MCF 10A (cell line): ENCODE results near the gene DCDC1. TPM values are rescaled to one million over a fixed set of nuclear protein-coding genes. Genes with fewer than 3 reads are reported as not detected.
A peak's percentile ranks its signal among the peaks of the same experiment; 100 is the strongest.

Source experiments
- BruUV-seq: library from RNA; stranded (reverse); fragments of 400-500 nt; replicated peaks from 2 replicates; lab custom pipeline; 2021; lab: Mats Ljungman, UMichigan
- CTCF ChIA-PET: fragments of 300-600 bp; sonication (Branson Sonifier 250); formaldehyde crosslinking; extraction: SDS; loops from one replicate; lab custom pipeline; 2021; ENCODE audit warnings: antibody characterized with exemption, inconsistent platforms; lab: Yijun Ruan, JAX
- POLR2A ChIA-PET: fragments of 300-600, 350-650 bp; sonication (Branson Sonifier 250); formaldehyde crosslinking; extraction: SDS; loops from one replicate; lab custom pipeline; 2020; ENCODE audit warnings: antibody characterized with exemption, inconsistent platforms; lab: Yijun Ruan, JAX
- DNase-seq: peaks from one replicate; pipeline ENCODE4 v3.0.0-alpha.2; 2018; ENCODE audit not compliant: unreplicated experiment
- H3K27ac Mint-ChIP-seq: one replicate; pipeline ENCODE4 v1.8.0; 2022; ENCODE audit warnings: mild to moderate bottlenecking, low read depth, mixed read lengths; ENCODE audit not compliant: unreplicated experiment
- H3K27me3 Mint-ChIP-seq: one replicate; pipeline ENCODE4 v1.8.0; 2022; ENCODE audit warnings: mixed read lengths; ENCODE audit not compliant: insufficient read depth, unreplicated experiment
- H3K36me3 Mint-ChIP-seq: one replicate; pipeline ENCODE4 v1.8.0; 2022; ENCODE audit warnings: mild to moderate bottlenecking, moderate library complexity, mixed read lengths; ENCODE audit not compliant: insufficient read depth, unreplicated experiment
- H3K4me1 Mint-ChIP-seq: one replicate; pipeline ENCODE4 v1.8.0; 2022; ENCODE audit warnings: mixed read lengths; ENCODE audit not compliant: insufficient read depth, unreplicated experiment
- H3K4me3 Mint-ChIP-seq: one replicate; pipeline ENCODE4 v1.8.0; 2022; ENCODE audit warnings: mild to moderate bottlenecking, moderate library complexity, mixed read lengths; ENCODE audit not compliant: unreplicated experiment
- H3K9me3 Mint-ChIP-seq: one replicate; pipeline ENCODE4 v1.8.0; 2022; ENCODE audit warnings: mixed read lengths; ENCODE audit not compliant: unreplicated experiment
- CTCF ChIP-seq: fragments of 200-600 bp; IDR thresholded peaks from one replicate; pipeline ENCODE4 v1.8.0; 2022; ENCODE audit warnings: antibody characterized with exemption, mild to moderate bottlenecking; ENCODE audit not compliant: unreplicated experiment
- intact Hi-C: fragments of 100-400 bp; cut with micrococcal nuclease; formaldehyde crosslinking; loops from 2 replicates; pipeline ENCODE4 v1.14.1; 2022
- total RNA-seq: library from RNA; stranded (reverse); gene quantifications from 2 replicates; pipeline ENCODE4 v1.2.3, GENCODE V29; 2022

Gene DCDC1
- total RNA-seq, 1 experiment from 2014 or later, result 0.19 TPM

DNA sequence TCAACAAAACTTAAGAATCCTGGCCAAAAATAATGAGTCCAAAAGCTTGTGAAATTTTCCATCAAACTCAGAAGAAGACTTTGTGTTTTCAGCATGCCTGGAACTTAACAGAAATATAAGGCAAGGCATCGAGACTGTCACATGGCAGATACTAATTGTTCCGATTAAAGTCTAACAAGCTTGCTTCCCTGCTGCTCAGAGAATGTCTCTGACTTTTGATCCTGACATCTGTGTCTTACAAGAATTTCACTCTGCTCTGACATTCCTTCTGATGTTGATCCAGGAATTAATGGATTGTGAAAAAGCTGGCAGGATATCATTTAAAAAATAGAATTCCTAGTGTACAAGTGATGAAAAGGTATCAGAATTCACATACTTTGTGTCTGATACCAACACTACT, 170.2 kb downstream of the DCDC1 start:
- DNase-seq, result no peak
- BruUV-seq, result no TSS peak
- H3K4me1 Mint-ChIP-seq, result no peaks in the 10 kb centered on the region
- peaks cover 31% of the 10 kb centered on the region for H3K27me3 Mint-ChIP-seq
- intact Hi-C loops, result no loop called here
- ChIA-PET CTCF (interaction anchor here (1.0 kb wide), 1 partner anchor 92 kb away, joined by 3 read pairs; no protein-coding TSS in a partner anchor), POLR2A (no interaction called here)
- H3K4me3 Mint-ChIP-seq, result no peak overlapping the region
- no peaks in the 10 kb centered on the region for H3K9me3 Mint-ChIP-seq
- no peaks in the 10 kb centered on the region for H3K36me3 Mint-ChIP-seq
- no peak for TF ChIP-seq CTCF
- H3K27ac Mint-ChIP-seq, result no peak overlapping the region

- BruUV-seq, result no TSS peak
- intact Hi-C loops, result no loop called here
- Mint-ChIP-seq H3K4me1 (no peaks in the 10 kb centered on the region), H3K9me3 (peaks cover 12% of the 10 kb centered on the region), H3K27me3 (no peaks in the 10 kb centered on the region), H3K27ac (no peak overlapping the region), H3K4me3 (no peak overlapping the region), H3K36me3 (no peaks in the 10 kb centered on the region)
- ChIA-PET POLR2A (no interaction called here), CTCF (interaction anchor here (0.6 to 0.9 kb wide), 2 partner anchors 156 to 157 kb away, joined by 3 read pairs; no protein-coding TSS in a partner anchor)
- no peak for DNase-seq
- no peak for TF ChIP-seq CTCF
Measured at GRCh38 chr11:31173926-31174680, 195.4 kb downstream of the DCDC1 start.

GRCh38 chr11:31160504-31161422, 208.8 kb downstream of the DCDC1 start:
- Mint-ChIP-seq H3K9me3 (no peaks in the 10 kb centered on the region), H3K36me3 (no peaks in the 10 kb centered on the region), H3K4me1 (no peaks in the 10 kb centered on the region), H3K27me3 (peaks cover 32% of the 10 kb centered on the region), H3K4me3 (no peak overlapping the region), H3K27ac (no peak overlapping the region)
- ChIA-PET POLR2A (no interaction called here), CTCF (interaction anchor here (0.7 to 1.2 kb wide), 3 partner anchors 12 to 1181 kb away, joined by 3 to 4 read pairs (median 3); no protein-coding TSS in a partner anchor)
- peak; percentile 36 for DNase-seq
- intact Hi-C loops, result loop anchor here (2.0 kb wide), 1 partner anchor 74 kb away; no protein-coding TSS in a partner anchor
- BruUV-seq, result no TSS peak
- TF ChIP-seq CTCF, result peak; percentile 38

DNA sequence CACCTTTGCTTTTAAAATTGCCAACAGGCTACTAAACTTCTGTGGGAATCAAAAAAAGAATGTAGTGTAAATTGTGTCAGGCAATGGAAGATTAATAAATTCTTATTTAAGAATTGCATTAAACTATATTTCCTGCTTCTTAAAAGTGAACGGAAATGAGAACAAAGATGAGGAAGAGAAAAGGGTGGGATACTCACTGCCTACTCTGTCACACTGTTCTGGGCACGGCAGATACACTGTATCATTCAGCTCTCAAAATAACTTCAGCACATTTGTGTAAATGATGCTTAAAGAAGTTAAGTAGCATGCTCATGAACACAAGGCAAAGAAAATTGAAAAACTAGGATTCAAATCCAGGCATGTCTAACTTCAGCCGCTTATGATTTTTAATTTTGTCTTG, 218.7 kb downstream of the DCDC1 start:
- CTCF ChIA-PET, result interaction anchor here (0.6 kb wide), 1 partner anchor 15 kb away, joined by 3 read pairs; no protein-coding TSS in a partner anchor

More for the DNA sequence above, 218.7 kb downstream of the DCDC1 start:
- Mint-ChIP-seq H3K4me3 (no peak overlapping the region), H3K27ac (no peak overlapping the region), H3K9me3 (no peaks in the 10 kb centered on the region), H3K36me3 (no peaks in the 10 kb centered on the region), H3K27me3 (peaks cover 29% of the 10 kb centered on the region), H3K4me1 (no peaks in the 10 kb centered on the region)
- BruUV-seq, result no TSS peak
- intact Hi-C loops, result no loop called here
- POLR2A ChIA-PET, result no interaction called here
- no peak for DNase-seq
- no peak for TF ChIP-seq CTCF
